Thoracic aorta (tissue), 2 donors: ENCODE measurements around the gene ITGBL1. TPM values are rescaled to one million over a fixed set of nuclear protein-coding genes. Genes with fewer than 3 reads are reported as not detected.

Source experiments
- ATAC-seq: fragments of 150-250 bp; one replicate; pipeline ENCODE4 v1.8.0; 2017; ENCODE audit warnings: low read depth; ENCODE audit not compliant: insufficient number of reproducible peaks, low FRiP score
- DNase-seq: peaks from one replicate; pipeline ENCODE4 v3.0.0-alpha.2; 2020; ENCODE audit warnings: low spot score
- H3K27ac ChIP-seq, 2 donors: fragments of 200-600 bp; sonication (generic); 1 replicate in 1 of 2; 2 replicates in 1 of 2; pipeline ENCODE4 v1.5.1; 2016; ENCODE audit warnings: mild to moderate bottlenecking in 2 of 2, moderate library complexity in 2 of 2
- H3K27me3 ChIP-seq: fragments of 200-600 bp; sonication (generic); replicated peaks from 2 replicates; pipeline ENCODE4 v1.6.0; 2016; ENCODE audit warnings: mild to moderate bottlenecking; ENCODE audit not compliant: insufficient read depth
- H3K36me3 ChIP-seq: fragments of 200-600 bp; sonication (generic); one replicate; pipeline ENCODE4 v1.5.1; 2016
- H3K4me1 ChIP-seq, 2 donors: fragments of 200-600 bp; sonication (generic); 1 replicate in 1 of 2; 2 replicates in 1 of 2; pipeline versions ENCODE4 v1.5.1 to v1.6.0; 2016; ENCODE audit warnings: low read depth in 2 of 2, mild to moderate bottlenecking in 1 of 2; ENCODE audit not compliant: control insufficient read depth in 1 of 2
- H3K4me3 ChIP-seq: fragments of 200-600 bp; sonication (generic); 2 replicates; pipeline ENCODE4 v1.5.1; 2016; ENCODE audit warnings: mild to moderate bottlenecking
- H3K9me3 ChIP-seq: fragments of 200-600 bp; sonication (generic); 2 replicates; pipeline ENCODE4 v1.5.1; 2016
- total RNA-seq, 2 donors: library from RNA; depleted of rRNA; stranded (reverse); fragments of >200 nt; gene quantifications; one replicate each; pipeline versions ENCODE4 v1.1.0 to v1.2.3, GENCODE V29; 2016
- TF ChIP-seq, protein P1 (sequence below): fragments of 200-600 bp; sonication (generic); IDR thresholded peaks from one replicate; pipeline ENCODE4 v1.5.1; 2019; ENCODE audit warnings: antibody characterized with exemption

The ITGBL1 gene
- total RNA-seq, 2 donors from 2014 or later: 179 to 224 TPM

- Histone ChIP-seq H3K27ac (no peak overlapping the region), H3K4me3 (no peak overlapping the region), H3K36me3 (no peaks in the 10 kb centered on the region), H3K4me1 (peaks cover 14 to 35% of the 10 kb centered on the region in 2 donors), H3K9me3 (no peaks in the 10 kb centered on the region), H3K27me3 (no peaks in the 10 kb centered on the region)
- no peak for ATAC-seq
- TF ChIP-seq, protein P1, sequence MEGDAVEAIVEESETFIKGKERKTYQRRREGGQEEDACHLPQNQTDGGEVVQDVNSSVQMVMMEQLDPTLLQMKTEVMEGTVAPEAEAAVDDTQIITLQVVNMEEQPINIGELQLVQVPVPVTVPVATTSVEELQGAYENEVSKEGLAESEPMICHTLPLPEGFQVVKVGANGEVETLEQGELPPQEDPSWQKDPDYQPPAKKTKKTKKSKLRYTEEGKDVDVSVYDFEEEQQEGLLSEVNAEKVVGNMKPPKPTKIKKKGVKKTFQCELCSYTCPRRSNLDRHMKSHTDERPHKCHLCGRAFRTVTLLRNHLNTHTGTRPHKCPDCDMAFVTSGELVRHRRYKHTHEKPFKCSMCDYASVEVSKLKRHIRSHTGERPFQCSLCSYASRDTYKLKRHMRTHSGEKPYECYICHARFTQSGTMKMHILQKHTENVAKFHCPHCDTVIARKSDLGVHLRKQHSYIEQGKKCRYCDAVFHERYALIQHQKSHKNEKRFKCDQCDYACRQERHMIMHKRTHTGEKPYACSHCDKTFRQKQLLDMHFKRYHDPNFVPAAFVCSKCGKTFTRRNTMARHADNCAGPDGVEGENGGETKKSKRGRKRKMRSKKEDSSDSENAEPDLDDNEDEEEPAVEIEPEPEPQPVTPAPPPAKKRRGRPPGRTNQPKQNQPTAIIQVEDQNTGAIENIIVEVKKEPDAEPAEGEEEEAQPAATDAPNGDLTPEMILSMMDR: no peak
- DNase-seq: no peak
Observed at GRCh38 chr13:101576455-101576854, 124.0 kb downstream of the ITGBL1 start.

- H3K36me3 ChIP-seq: no peaks in the 10 kb centered on the region
- ATAC-seq: no peak
- H3K9me3 ChIP-seq: no peaks in the 10 kb centered on the region
- no peak overlapping the region for H3K4me3 ChIP-seq
- H3K4me1 ChIP-seq: peaks cover 14 to 31% of the 10 kb centered on the region in 2 donors
- TF ChIP-seq, protein P1: no peak
- DNase-seq: no peak
- H3K27ac ChIP-seq: no peak overlapping the region
- H3K27me3 ChIP-seq: no peaks in the 10 kb centered on the region
Observed at GRCh38 chr13:101576977-101577376, 124.5 kb downstream of the ITGBL1 start.

DNA sequence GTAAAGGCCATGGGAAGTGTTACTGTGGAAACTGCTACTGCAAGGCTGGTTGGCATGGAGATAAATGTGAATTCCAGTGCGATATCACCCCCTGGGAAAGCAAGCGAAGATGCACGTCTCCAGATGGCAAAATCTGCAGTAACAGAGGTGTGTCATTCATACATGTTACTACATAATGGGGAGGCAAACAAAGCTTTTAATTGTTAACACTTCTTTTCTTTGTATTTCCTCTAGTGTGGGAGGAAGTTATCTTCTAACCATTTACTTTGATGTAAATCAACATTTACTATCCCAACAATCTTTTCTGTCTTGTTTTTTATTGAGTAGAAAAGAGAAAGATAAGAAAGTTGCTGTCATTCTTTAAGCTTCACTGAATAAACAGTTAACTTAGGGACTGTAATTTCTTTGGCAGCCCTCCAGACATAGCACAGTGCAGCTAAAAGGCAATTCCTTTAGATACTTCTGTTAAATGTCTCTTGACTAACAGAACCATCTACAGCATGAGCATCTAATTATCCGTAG lies 126.9 kb downstream of the ITGBL1 start:
- Histone ChIP-seq H3K36me3 (no peaks in the 10 kb centered on the region), H3K4me1 (peaks cover 14 to 24% of the 10 kb centered on the region in 2 donors), H3K27ac (no peak overlapping the region), H3K4me3 (no peak overlapping the region), H3K9me3 (no peaks in the 10 kb centered on the region), H3K27me3 (no peaks in the 10 kb centered on the region)
- TF ChIP-seq, protein P1: no peak
- no peak for ATAC-seq
- DNase-seq: no peak

- peaks cover 6 to 14% of the 10 kb centered on the region in 2 donors for H3K4me1 ChIP-seq
- no peak overlapping the region for H3K27ac ChIP-seq
- DNase-seq: no peak
- H3K36me3 ChIP-seq: no peaks in the 10 kb centered on the region
- ATAC-seq: no peak
- TF ChIP-seq, protein P1: no peak
- H3K9me3 ChIP-seq: no peaks in the 10 kb centered on the region
- no peak overlapping the region for H3K4me3 ChIP-seq
- no peaks in the 10 kb centered on the region for H3K27me3 ChIP-seq
Observed at GRCh38 chr13:101584331-101584730, 131.9 kb downstream of the ITGBL1 start.

DNA sequence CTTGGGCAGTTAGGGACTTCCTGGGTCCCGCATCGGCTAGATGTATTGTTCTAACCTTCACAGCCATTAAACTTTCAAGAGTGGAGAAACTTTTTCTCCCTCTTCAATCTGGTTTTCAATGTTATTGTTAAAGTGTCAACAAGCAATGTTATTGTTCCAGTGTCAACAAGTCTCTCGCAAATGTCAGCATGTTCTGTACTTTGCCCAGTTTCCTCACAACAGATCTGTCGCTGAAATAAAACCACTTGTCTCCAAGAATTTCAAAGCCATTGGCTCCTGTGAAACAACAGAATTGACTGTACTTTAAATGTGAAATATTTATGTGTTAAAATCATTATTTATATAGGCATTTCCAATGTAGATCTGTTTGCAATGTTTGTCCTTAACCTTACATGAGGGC lies 138.0 kb downstream of the ITGBL1 start:
- TF ChIP-seq, protein P1: no peak
- Histone ChIP-seq H3K4me1 (peaks cover 0 to 13% of the 10 kb centered on the region in 2 donors), H3K27me3 (no peaks in the 10 kb centered on the region), H3K36me3 (no peaks in the 10 kb centered on the region), H3K4me3 (no peak overlapping the region), H3K9me3 (no peaks in the 10 kb centered on the region), H3K27ac (peak overlapping the region; percentile 41 to 54)
- ATAC-seq (no peak), DNase-seq (no peak)
